HEK293T (cell line): ENCODE results near the gene TCF15.

ENCODE experiments used
- CTCF ChIA-PET: fragments of 350-600 bp; formaldehyde crosslinking; extraction: SDS; loops from one replicate; lab custom pipeline; 2021; ENCODE audit warnings: antibody characterized with exemption, inconsistent platforms; lab: Yijun Ruan, JAX
- POLR2A ChIA-PET: fragments of 350-600 bp; formaldehyde crosslinking; extraction: SDS; loops from one replicate; lab custom pipeline; 2020; ENCODE audit warnings: antibody characterized with exemption, inconsistent platforms; lab: Yijun Ruan, JAX
- DNase-seq: peaks from one replicate; pipeline ENCODE4 v3.0.0; 2012; ENCODE audit warnings: mixed read lengths; ENCODE audit errors: extremely low spot score
- ARNT ChIP-seq: fragments of 450-650 bp; IDR thresholded peaks from 2 replicates; pipeline ENCODE4 v1.6.1; 2017; ENCODE audit warnings: mild to moderate bottlenecking
- BHLHE40 ChIP-seq: fragments of 450-650 bp; IDR thresholded peaks from 2 replicates; pipeline ENCODE4 v1.6.1; 2016; ENCODE audit warnings: mild to moderate bottlenecking, moderate library complexity, borderline replicate concordance
- CTBP1 ChIP-seq: fragments of 450-650 bp; IDR thresholded peaks from 2 replicates; pipeline ENCODE4 v1.6.1; 2016; ENCODE audit warnings: borderline replicate concordance
- ELF4 ChIP-seq: fragments of 450-650 bp; IDR thresholded peaks from 2 replicates; pipeline ENCODE4 v1.6.1; 2017; ENCODE audit warnings: antibody characterized with exemption
- FOXA1 ChIP-seq: fragments of 450-650 bp; IDR thresholded peaks from 2 replicates; pipeline ENCODE4 v1.6.1; 2016; ENCODE audit warnings: mild to moderate bottlenecking
- FOXK2 ChIP-seq: fragments of 450-650 bp; IDR thresholded peaks from 2 replicates; pipeline ENCODE4 v1.6.1; 2016; ENCODE audit warnings: mild to moderate bottlenecking
- FOXM1 ChIP-seq: fragments of 450-650 bp; IDR thresholded peaks from 2 replicates; pipeline ENCODE4 v1.6.1; 2017; ENCODE audit warnings: mild to moderate bottlenecking, borderline replicate concordance
- HDGF ChIP-seq: fragments of 450-650 bp; IDR thresholded peaks from 2 replicates; pipeline ENCODE4 v1.6.1; 2017; ENCODE audit warnings: antibody characterized with exemption, borderline replicate concordance
- L3MBTL2 ChIP-seq: fragments of 450-650 bp; conservative IDR thresholded peaks from 2 replicates; pipeline ENCODE4 v1.6.1; 2016; ENCODE audit warnings: mild to moderate bottlenecking
- LEF1 ChIP-seq: fragments of 450-650 bp; IDR thresholded peaks from 2 replicates; pipeline ENCODE4 v1.6.1; 2017; ENCODE audit warnings: mild to moderate bottlenecking, borderline replicate concordance
- NFRKB ChIP-seq: fragments of 450-650 bp; IDR thresholded peaks from 2 replicates; pipeline ENCODE4 v1.6.1; 2016; ENCODE audit warnings: mild to moderate bottlenecking, moderate library complexity
- SP1 ChIP-seq: fragments of 450-650 bp; IDR thresholded peaks from 2 replicates; pipeline ENCODE4 v1.6.1; 2017
- SUZ12 ChIP-seq: fragments of 450-650 bp; IDR thresholded peaks from 2 replicates; pipeline ENCODE4 v1.6.1; 2016; ENCODE audit warnings: mild to moderate bottlenecking
- TARDBP ChIP-seq: fragments of 450-650 bp; IDR thresholded peaks from 2 replicates; pipeline ENCODE4 v1.6.1; 2016
- ZNF384 ChIP-seq: fragments of 450-650 bp; IDR thresholded peaks from 2 replicates; pipeline ENCODE4 v1.6.1; 2016
- TF ChIP-seq, protein P1 (sequence below): fragments of 450-650 bp; IDR thresholded peaks from 2 replicates; pipeline ENCODE4 v1.6.1; 2016

The TCF15 gene

DNA sequence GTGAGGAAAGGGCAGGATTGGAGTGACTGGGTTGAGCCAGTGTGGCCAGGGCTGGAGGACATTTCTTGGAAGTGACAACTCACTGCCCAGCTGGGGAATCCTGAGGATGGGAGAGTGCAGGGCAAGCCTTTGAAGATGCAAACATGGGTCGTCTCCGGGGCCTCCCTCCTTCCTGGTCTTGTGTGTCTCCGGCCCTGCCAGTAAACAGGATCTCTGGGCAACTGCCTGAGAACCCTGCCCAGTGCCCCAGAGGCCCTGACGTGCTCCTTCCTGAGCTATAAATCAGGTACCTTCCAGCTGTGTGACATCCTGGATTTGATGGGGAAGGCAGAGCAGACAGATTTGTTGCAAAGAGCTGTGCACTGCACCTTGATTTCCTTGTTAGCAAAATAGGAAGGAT, 12.9 kb upstream of the TCF15 start:
- POLR2A ChIA-PET: no interaction called here
- no peak for TF ChIP-seq L3MBTL2
- no peak for DNase-seq
- CTCF ChIA-PET: no interaction called here

DNA sequence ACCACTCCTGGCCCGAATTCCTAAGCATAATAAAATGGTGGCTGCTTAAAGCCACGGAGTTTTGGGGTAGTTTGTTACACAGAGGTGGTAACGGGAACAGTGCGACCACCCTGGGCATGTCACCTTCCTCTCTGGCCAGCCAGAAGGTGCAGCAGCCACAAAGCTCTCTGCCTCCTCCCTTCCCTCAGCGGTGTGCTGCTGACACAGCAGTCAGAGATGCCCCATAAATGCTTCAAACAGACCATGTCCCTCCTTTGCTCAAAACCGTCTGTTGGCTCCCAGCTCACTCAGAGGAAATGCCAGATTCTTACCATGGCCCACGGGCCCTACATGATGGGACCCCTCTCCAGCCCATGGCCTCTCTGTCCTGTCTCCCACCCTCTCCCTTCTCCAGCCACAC, 12.1 kb upstream of the TCF15 start:
- TF ChIP-seq, protein P1, sequence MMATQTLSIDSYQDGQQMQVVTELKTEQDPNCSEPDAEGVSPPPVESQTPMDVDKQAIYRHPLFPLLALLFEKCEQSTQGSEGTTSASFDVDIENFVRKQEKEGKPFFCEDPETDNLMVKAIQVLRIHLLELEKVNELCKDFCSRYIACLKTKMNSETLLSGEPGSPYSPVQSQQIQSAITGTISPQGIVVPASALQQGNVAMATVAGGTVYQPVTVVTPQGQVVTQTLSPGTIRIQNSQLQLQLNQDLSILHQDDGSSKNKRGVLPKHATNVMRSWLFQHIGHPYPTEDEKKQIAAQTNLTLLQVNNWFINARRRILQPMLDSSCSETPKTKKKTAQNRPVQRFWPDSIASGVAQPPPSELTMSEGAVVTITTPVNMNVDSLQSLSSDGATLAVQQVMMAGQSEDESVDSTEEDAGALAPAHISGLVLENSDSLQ: no peak
- TF ChIP-seq ARNT: no peak
- no peak for TF ChIP-seq TARDBP
- TF ChIP-seq ZNF384: no peak
- no peak for TF ChIP-seq BHLHE40
- no peak for TF ChIP-seq HDGF
- TF ChIP-seq FOXM1: no peak
- no peak for TF ChIP-seq NFRKB
- TF ChIP-seq FOXK2: no peak
- POLR2A ChIA-PET: no interaction called here
- CTCF ChIA-PET: interaction anchor here (1.1 kb wide), 2 partner anchors 23 to 45 kb away, joined by 3 to 5 read pairs; no protein-coding TSS in a partner anchor
- DNase-seq: no peak

DNA sequence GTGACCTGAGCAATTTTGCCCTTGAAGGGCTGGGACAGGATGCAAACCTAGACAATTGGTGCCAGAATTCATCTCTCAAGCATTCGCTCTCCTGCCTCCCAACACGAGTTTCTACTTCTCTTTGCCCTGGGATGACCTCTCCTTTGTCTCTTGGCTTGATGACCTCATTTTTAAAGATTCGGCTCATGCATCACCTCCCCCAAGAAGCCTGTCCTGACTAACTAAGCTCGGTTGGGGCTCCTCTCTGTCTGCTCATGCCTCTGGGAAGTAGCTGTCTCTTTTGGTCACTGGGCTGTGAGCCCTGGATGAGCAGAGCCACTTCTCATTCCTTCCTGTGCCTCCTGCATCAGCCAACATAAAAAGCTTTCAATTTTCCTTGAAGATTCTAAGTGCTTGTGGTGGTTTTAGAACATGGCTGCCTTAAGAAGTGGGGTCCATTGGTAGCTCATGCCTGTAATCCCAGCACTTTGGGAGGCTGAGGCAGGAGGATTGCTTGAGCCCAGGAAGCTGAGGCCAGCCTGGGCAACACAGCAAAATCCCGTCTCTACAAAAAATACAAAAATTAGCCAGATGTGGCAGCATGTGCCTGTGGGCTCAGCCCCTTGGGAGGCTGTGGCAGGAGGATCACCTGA, 11.1 kb upstream of the TCF15 start:
- no peak for DNase-seq
- POLR2A ChIA-PET: no interaction called here
- CTCF ChIA-PET: interaction anchor here (1.1 kb wide), 1 partner anchor 46 kb away, joined by 3 read pairs; no protein-coding TSS in a partner anchor
- TF ChIP-seq HDGF (no peak), FOXM1 (no peak), FOXA1 (no peak), FOXK2 (no peak), CTBP1 (no peak), SP1 (no peak), BHLHE40 (no peak), LEF1 (no peak), ZNF384 (no peak), ARNT (no peak), ELF4 (no peak), L3MBTL2 (no peak), TARDBP (no peak), NFRKB (no peak)
- TF ChIP-seq, protein P1: no peak

DNA sequence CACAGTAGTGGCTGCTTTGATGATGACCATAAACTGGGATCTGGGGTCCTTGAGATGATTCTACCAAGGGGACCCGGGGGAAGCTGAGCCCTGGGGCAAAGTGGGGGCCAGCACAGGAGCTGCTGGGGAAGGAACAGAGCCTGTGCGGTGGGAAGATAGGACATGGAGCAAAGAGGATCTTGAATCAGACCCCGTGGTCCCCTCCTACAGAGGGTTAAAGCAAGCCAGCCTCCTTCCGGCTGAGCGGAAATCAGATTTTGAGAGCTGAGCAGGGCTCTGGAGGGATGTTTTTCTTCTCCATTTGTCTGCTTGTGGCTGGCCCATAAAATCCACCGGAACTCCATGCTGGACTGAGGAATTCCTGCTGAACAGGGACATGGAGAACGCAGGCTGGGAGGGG, 10.1 kb upstream of the TCF15 start:
- DNase-seq: no peak
- TF ChIP-seq HDGF (no peak), ZNF384 (no peak), ELF4 (no peak)
- TF ChIP-seq, protein P1: no peak
- ChIA-PET POLR2A (no interaction called here), CTCF (no interaction called here)

DNA sequence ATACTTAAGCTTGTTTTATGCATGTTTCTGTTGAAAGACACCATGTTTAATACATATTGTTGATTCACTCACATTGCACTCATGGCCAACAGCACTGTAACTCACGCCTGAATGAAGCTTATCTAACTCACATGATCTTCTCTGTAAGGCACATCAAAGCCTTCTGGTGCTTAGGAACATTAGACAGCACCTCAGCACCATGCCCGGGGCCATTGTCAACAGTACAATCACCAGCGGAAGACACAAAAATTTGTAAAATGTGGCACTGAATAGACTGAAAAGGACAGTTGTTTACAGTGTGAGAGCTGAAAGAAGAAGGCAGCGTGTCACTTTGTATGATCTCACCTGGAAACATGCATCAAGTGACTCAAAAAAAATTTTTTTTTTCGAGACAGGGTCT, 8.9 kb upstream of the TCF15 start:
- ChIA-PET POLR2A (no interaction called here), CTCF (no interaction called here)
- TF ChIP-seq L3MBTL2 (no peak), FOXM1 (no peak), BHLHE40 (no peak), SP1 (no peak), LEF1 (no peak), ZNF384 (no peak)
- no peak for DNase-seq

DNA sequence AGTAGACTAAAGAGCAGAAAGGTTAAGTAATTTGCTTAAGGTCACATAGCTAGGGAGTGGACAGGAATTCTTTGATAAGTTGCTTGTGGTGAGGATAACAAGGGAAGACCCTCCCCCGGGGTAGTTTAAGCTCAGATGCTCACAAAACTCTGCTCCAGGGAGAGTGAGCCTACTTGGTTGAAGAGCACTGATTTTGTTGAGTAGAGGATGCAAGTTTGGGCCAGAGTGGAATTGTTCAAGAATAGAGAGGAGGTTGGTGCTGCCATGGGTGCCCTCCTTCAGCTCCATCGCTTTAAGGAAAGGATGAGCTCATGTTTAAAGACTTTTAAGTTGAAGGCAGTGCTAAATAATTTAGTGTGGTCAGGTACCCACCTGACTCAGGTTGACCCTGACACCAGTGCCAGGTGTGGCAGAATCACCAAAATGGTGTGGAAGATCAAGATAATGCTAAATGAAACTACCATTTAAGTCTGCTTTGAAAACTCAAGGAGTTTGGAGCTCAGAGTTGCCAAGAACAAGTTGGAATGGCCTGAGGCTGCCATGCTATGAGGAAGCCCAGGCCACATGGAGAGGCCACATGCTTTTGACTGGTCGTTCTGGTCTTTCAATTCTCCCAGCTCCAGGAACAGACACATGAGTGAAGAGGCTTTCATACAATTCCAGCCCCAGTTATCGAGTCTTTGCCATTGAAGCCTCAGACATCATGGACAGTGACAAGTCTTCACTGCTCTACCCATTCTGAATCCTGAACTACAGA, 8.0 kb upstream of the TCF15 start:
- POLR2A ChIA-PET: no interaction called here

More for the DNA sequence above, 8.0 kb upstream of the TCF15 start:
- TF ChIP-seq SP1 (no peak), BHLHE40 (no peak), TARDBP (no peak), HDGF (no peak), ZNF384 (no peak), ELF4 (no peak), L3MBTL2 (no peak), CTBP1 (no peak), FOXA1 (no peak), NFRKB (no peak), ARNT (no peak), SUZ12 (no peak), FOXK2 (no peak), LEF1 (no peak)
- DNase-seq: no peak
- CTCF ChIA-PET: interaction anchor here (0.9 kb wide), 1 partner anchor 27 kb away, joined by 3 read pairs; no protein-coding TSS in a partner anchor
